ENCODE data around the gene RTCB. TPM values are rescaled to one million over a fixed set of nuclear protein-coding genes. Genes with fewer than 3 reads are reported as not detected.

RTCB gene
- total RNA-seq, 1 donor = 111 TPM

GRCh38 chr22:32342977-32343376, 69.1 kb downstream of the RTCB start:
- DNase-seq (ENCODE audit: low read depth) = no peak
- H3K4me3 ChIP-seq (ENCODE audit: low read depth, low read length) = no peak overlapping the region
- TF ChIP-seq CTCF (IDR thresholded peaks at IDR 0.05; ENCODE audit: insufficient read depth, low read depth, low read length) = no peak

GRCh38 chr22:32341122-32341740, 70.8 kb downstream of the RTCB start:
- no peak overlapping the region for H3K4me3 ChIP-seq (ENCODE audit: low read depth, low read length)
- TF ChIP-seq CTCF (IDR thresholded peaks at IDR 0.05; ENCODE audit: insufficient read depth, low read depth, low read length) = no peak
- no peak for DNase-seq (ENCODE audit: low read depth)

GRCh38 chr22:32340411-32340810, 71.6 kb downstream of the RTCB start:
- no peak overlapping the region for H3K4me3 ChIP-seq (ENCODE audit: low read depth, low read length)
- no peak for TF ChIP-seq CTCF (IDR thresholded peaks at IDR 0.05; ENCODE audit: insufficient read depth, low read depth, low read length)
- no peak for DNase-seq (ENCODE audit: low read depth)

- H3K4me3 ChIP-seq (ENCODE audit: low read depth, low read length) = no peak overlapping the region
- no peak for TF ChIP-seq CTCF (IDR thresholded peaks at IDR 0.05; ENCODE audit: insufficient read depth, low read depth, low read length)
- no peak for DNase-seq (ENCODE audit: low read depth)
Observed at GRCh38 chr22:32339190-32340012, 72.6 kb downstream of the RTCB start.

GRCh38 chr22:32338757-32339156, 73.3 kb downstream of the RTCB start:
- no peak for DNase-seq (ENCODE audit: low read depth)

More at GRCh38 chr22:32338757-32339156, 73.3 kb downstream of the RTCB start:
- no peak overlapping the region for H3K4me3 ChIP-seq (ENCODE audit: low read depth, low read length)
- no peak for TF ChIP-seq CTCF (IDR thresholded peaks at IDR 0.05; ENCODE audit: insufficient read depth, low read depth, low read length)

Small RNA genes lying within 50 kb of the gene (small RNA-seq; reads per million reads assigned to genes)
- gene AL021937.2 = not detected
- not detected for gene IGLVIVOR22-2
- gene RF02171 = not detected
- not detected for gene RF02172

Other genes with a start within 250 kb of the RTCB start
- gene RFPL2, start 207.2 kb downstream of the RTCB start, total RNA-seq = not detected in 2 replicates
- not detected in 2 replicates for gene SLC5A4, start 156.9 kb downstream of the RTCB start, total RNA-seq
- gene RFPL3, start 54.4 kb downstream of the RTCB start, total RNA-seq = not detected in 2 replicates
- not detected in 2 replicates for gene BPIFC, start 52.2 kb upstream of the RTCB start, total RNA-seq
- gene FBXO7, start 62.6 kb upstream of the RTCB start, total RNA-seq = 65.7 and 72.1 TPM in 2 replicates